DND-41 (cell line): ENCODE results near the gene R3HDM1.

ENCODE experiments used
- ATAC-seq: fragments of 200-7000 bp; cut with Tn5 transposase; 3 replicates; pipeline ENCODE4 v1.9.1; 2021; ENCODE audit warnings: low read depth; ENCODE audit not compliant: insufficient read depth
- DNase-seq: peaks from one replicate; pipeline ENCODE4 v3.0.0-alpha.2; 2020
- H2AFZ ChIP-seq: 2 replicates; pipeline ENCODE4 v1.6.0; 2012; ENCODE audit warnings: low read depth, low read length
- H3K27ac ChIP-seq: 2 replicates; pipeline ENCODE4 v1.5.1; 2012; ENCODE audit warnings: low read length, inconsistent platforms
- H3K27me3 ChIP-seq: fragments of 200-600 bp; sonication (generic); 2 replicates; pipeline ENCODE4 v1.6.0; 2012; ENCODE audit warnings: low read length, mild to moderate bottlenecking, inconsistent platforms; ENCODE audit not compliant: insufficient read depth, poor library complexity
- H3K36me3 ChIP-seq: 2 replicates; pipeline ENCODE4 v1.5.1; 2012; ENCODE audit warnings: low read length, inconsistent platforms; ENCODE audit not compliant: insufficient read depth
- H3K4me1 ChIP-seq: 2 replicates; pipeline ENCODE4 v1.5.1; 2012; ENCODE audit warnings: mild to moderate bottlenecking, low read length; ENCODE audit not compliant: insufficient read depth
- H3K4me2 ChIP-seq: 2 replicates; pipeline ENCODE4 v1.6.0; 2012; ENCODE audit warnings: mild to moderate bottlenecking, moderate library complexity, low read length, inconsistent platforms; ENCODE audit not compliant: insufficient read depth
- H3K4me3 ChIP-seq, 2 experiments: fragments of 200-600 bp in 1 of 2; shearing (Covaris generic) in 1 of 2; 2 replicates each; pipeline ENCODE4 v1.5.1; 2012 to 2016; ENCODE audit warnings: inconsistent platforms in 2 of 2, low read length in 2 of 2, mild to moderate bottlenecking in 2 of 2, low read depth in 1 of 2, moderate library complexity in 1 of 2
- H3K79me2 ChIP-seq: 2 replicates; pipeline ENCODE4 v1.6.0; 2012; ENCODE audit warnings: low read length, inconsistent platforms; ENCODE audit not compliant: insufficient read depth
- H3K9ac ChIP-seq: 2 replicates; pipeline ENCODE4 v1.6.0; 2012; ENCODE audit warnings: low read depth, mild to moderate bottlenecking, inconsistent platforms, low read length, moderate library complexity
- H3K9me3 ChIP-seq: 2 replicates; pipeline ENCODE4 v1.5.1; 2012; ENCODE audit warnings: low read length, moderate library complexity, mild to moderate bottlenecking, inconsistent platforms; ENCODE audit not compliant: insufficient read depth, severe bottlenecking
- H4K20me1 ChIP-seq: 2 replicates; pipeline ENCODE4 v1.6.0; 2012; ENCODE audit warnings: low read length; ENCODE audit not compliant: insufficient read depth
- EZH2 ChIP-seq: IDR thresholded peaks from 3 replicates; pipeline ENCODE4 v1.6.1; 2012; ENCODE audit warnings: borderline replicate concordance, low read depth, mild to moderate bottlenecking, moderate library complexity, low read length, inconsistent platforms; ENCODE audit not compliant: severe bottlenecking
- TF ChIP-seq, protein P1 (sequence below): IDR thresholded peaks from 2 replicates; pipeline ENCODE4 v1.5.1; 2012; ENCODE audit warnings: borderline replicate concordance, low read length, moderate library complexity, mild to moderate bottlenecking; ENCODE audit not compliant: poor library complexity, severe bottlenecking; ENCODE audit errors: extremely low read depth

The R3HDM1 gene

DNA sequence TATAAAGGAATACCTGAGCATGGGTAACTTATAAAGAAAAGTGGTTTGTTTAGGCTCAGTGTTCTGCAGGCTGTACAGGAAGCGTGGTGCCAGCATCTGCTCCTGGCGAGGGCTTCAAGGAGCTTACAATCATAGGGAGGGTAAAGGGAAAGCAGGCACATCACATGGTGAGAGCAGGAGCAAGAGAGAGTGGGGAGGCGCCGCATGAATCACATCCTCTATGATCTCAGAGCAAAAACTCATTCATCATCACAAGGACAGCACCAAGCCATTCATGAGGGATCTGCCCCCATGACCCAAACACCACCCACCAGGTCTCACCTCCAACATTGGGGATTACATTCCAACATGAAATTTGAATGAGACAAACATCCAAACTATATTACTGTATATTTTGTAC is 32.5 kb downstream of the R3HDM1 start:
- Histone ChIP-seq H2AFZ (no peak overlapping the region), H3K4me3 (no peak overlapping the region), H3K27me3 (no peaks in the 10 kb centered on the region), H3K79me2 (peaks cover 81% of the 10 kb centered on the region), H3K36me3 (peaks cover 3% of the 10 kb centered on the region; the same call in 1 of the 2 replicates), H3K9me3 (no peaks in the 10 kb centered on the region), H3K4me1 (no peaks in the 10 kb centered on the region), H3K4me2 (no peak overlapping the region), H3K9ac (no peak overlapping the region), H4K20me1 (peaks cover 3% of the 10 kb centered on the region), H3K27ac (no peak overlapping the region)
- ATAC-seq: peak; percentile 42; the same call in 2 of the 3 replicates
- TF ChIP-seq, protein P1, sequence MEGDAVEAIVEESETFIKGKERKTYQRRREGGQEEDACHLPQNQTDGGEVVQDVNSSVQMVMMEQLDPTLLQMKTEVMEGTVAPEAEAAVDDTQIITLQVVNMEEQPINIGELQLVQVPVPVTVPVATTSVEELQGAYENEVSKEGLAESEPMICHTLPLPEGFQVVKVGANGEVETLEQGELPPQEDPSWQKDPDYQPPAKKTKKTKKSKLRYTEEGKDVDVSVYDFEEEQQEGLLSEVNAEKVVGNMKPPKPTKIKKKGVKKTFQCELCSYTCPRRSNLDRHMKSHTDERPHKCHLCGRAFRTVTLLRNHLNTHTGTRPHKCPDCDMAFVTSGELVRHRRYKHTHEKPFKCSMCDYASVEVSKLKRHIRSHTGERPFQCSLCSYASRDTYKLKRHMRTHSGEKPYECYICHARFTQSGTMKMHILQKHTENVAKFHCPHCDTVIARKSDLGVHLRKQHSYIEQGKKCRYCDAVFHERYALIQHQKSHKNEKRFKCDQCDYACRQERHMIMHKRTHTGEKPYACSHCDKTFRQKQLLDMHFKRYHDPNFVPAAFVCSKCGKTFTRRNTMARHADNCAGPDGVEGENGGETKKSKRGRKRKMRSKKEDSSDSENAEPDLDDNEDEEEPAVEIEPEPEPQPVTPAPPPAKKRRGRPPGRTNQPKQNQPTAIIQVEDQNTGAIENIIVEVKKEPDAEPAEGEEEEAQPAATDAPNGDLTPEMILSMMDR: no peak
- TF ChIP-seq EZH2: no peak
- DNase-seq: no peak

DNA sequence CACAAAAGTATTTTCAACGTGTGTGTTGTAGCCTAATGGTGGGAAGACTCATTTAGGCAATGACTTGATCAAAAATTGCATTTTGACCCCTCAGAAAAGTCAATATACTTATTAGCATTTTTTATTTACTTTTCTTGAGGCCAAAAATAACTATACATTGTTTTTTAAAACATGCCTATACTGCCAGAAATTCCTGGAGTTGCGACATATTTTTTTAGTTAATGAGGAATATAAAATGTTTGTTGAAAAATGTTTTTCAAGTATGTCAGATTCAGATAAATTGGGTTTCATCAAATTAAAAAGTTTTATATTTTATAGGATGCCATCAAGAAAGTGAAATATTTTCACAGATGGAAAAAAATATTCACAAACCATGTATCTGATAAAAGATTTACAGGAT is 39.6 kb downstream of the R3HDM1 start:
- Histone ChIP-seq H3K4me3 (no peak overlapping the region), H2AFZ (no peak overlapping the region), H3K27ac (no peak overlapping the region), H3K79me2 (peaks cover 29% of the 10 kb centered on the region), H3K9me3 (no peaks in the 10 kb centered on the region), H4K20me1 (peaks cover 3% of the 10 kb centered on the region; the same call in 1 of the 2 replicates), H3K36me3 (peaks cover 3% of the 10 kb centered on the region; the same call in 1 of the 2 replicates), H3K9ac (no peak overlapping the region), H3K4me2 (no peak overlapping the region), H3K27me3 (no peaks in the 10 kb centered on the region), H3K4me1 (no peaks in the 10 kb centered on the region)
- DNase-seq (no peak), ATAC-seq (no peak)
- TF ChIP-seq EZH2: no peak
- TF ChIP-seq, protein P1: no peak

DNA sequence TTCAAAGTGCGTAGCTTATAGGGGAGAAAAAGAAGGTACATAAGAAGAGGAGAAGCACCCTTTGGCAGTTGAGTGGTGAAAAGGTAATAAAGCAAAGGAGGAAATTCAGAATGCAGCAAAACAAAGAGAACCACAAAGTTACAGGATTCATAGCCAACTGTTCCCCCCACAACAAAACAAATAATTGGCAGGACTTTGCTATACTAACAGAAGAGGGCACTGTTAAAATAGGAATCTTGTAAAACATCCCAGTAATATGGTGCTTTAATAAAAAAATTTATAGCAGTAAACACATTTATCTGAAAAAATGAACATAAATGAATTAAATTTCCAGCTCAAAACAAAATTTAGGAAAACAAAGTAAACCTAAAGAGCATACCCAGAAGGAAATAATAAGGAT is 42.3 kb downstream of the R3HDM1 start:
- Histone ChIP-seq H3K9me3 (no peaks in the 10 kb centered on the region), H2AFZ (no peak overlapping the region), H3K4me3 (no peak overlapping the region), H3K36me3 (peaks cover 3% of the 10 kb centered on the region; the same call in 1 of the 2 replicates), H4K20me1 (no peaks in the 10 kb centered on the region), H3K79me2 (peaks cover 13% of the 10 kb centered on the region), H3K27ac (no peak overlapping the region), H3K9ac (no peak overlapping the region), H3K4me1 (no peaks in the 10 kb centered on the region), H3K27me3 (no peaks in the 10 kb centered on the region), H3K4me2 (no peak overlapping the region)
- no peak for ATAC-seq
- DNase-seq: no peak
- no peak for TF ChIP-seq EZH2
- TF ChIP-seq, protein P1: peak; percentile 23

DNA sequence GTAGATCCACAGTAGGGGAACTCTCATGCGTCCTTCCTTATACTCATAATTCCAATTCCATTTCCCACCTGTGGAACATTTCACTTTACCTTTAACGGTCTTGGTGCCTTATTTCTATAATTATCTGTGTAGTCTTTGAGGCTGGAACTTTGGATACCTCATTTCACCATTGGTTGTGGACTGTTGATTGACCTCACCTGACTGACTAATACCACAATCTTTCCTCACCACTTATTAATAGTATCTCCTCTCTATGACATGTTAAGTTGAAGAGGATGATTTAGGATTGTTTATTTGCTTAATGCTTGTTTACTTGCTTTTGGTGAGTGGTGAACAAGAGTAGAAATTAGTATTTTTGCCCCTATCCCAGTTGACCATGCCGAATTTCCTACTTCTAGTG is 50.0 kb downstream of the R3HDM1 start:
- Histone ChIP-seq H3K9ac (no peak overlapping the region), H3K4me2 (no peak overlapping the region), H4K20me1 (0 out of 2 replicates have a peak, but pooled peaks cover 2% of the 10 kb centered on the region), H3K79me2 (peaks cover 48% of the 10 kb centered on the region), H3K27ac (no peak overlapping the region), H3K4me1 (peaks cover 7% of the 10 kb centered on the region), H3K27me3 (no peaks in the 10 kb centered on the region), H3K36me3 (no peaks in the 10 kb centered on the region), H3K4me3 (no peak overlapping the region), H2AFZ (no peak overlapping the region), H3K9me3 (no peaks in the 10 kb centered on the region)
- TF ChIP-seq EZH2: no peak
- TF ChIP-seq, protein P1: no peak
- ATAC-seq (no peak), DNase-seq (no peak)
